GM21423 (cell line): Measurements from ENCODE around the gene ZMYND11.
A peak's percentile ranks its signal among the peaks of the same experiment; 100 is the strongest.
"Not testable (repeated sequence)": the region's sequence is repeated elsewhere in the genome, so short reads cannot be mapped to it uniquely, and the experiment has no call there.

Source experiments
- ATAC-seq: cut with Tn5 transposase; IDR thresholded peaks from one replicate; pipeline ENCODE4 v1.9.1; 2021; ENCODE audit warnings: mild to moderate bottlenecking, moderate library complexity; ENCODE audit not compliant: unreplicated experiment

The ZMYND11 gene

GRCh38 chr10:279232-279631 is 144.0 kb downstream of the ZMYND11 start:
- no peak for ATAC-seq

GRCh38 chr10:279655-280054 is 144.4 kb downstream of the ZMYND11 start:
- no peak for ATAC-seq

GRCh38 chr10:282294-283139 is 147.3 kb downstream of the ZMYND11 start:
- no peak for ATAC-seq

- ATAC-seq: no peak
These were observed 147.9 kb downstream of the ZMYND11 start for GRCh38 chr10:283140-283479.

GRCh38 chr10:283916-284356 is 148.7 kb downstream of the ZMYND11 start:
- peak; percentile 83 for ATAC-seq

- ATAC-seq: no peak
These were observed 150.0 kb downstream of the ZMYND11 start for GRCh38 chr10:285216-285615.

GRCh38 chr10:287026-287709 is 151.9 kb downstream of the ZMYND11 start:
- no peak for ATAC-seq

- ATAC-seq: no peak
These were observed 152.6 kb downstream of the ZMYND11 start for GRCh38 chr10:287814-288213.

- ATAC-seq: no peak
These were observed 153.3 kb downstream of the ZMYND11 start for GRCh38 chr10:288316-289200.

GRCh38 chr10:289581-289980 is 154.3 kb downstream of the ZMYND11 start:
- ATAC-seq: no peak

- no peak for ATAC-seq
These were observed 154.9 kb downstream of the ZMYND11 start for GRCh38 chr10:290026-290725.

- ATAC-seq: no peak
These were observed 158.4 kb downstream of the ZMYND11 start for GRCh38 chr10:293636-294035.

GRCh38 chr10:297567-297966 is 162.3 kb downstream of the ZMYND11 start:
- ATAC-seq: no peak

GRCh38 chr10:298033-298432 is 162.8 kb downstream of the ZMYND11 start:
- no peak for ATAC-seq

GRCh38 chr10:299512-299911 is 164.3 kb downstream of the ZMYND11 start:
- ATAC-seq: no peak

- ATAC-seq: no peak
These were observed 164.7 kb downstream of the ZMYND11 start for GRCh38 chr10:299969-300368.

- not testable (repeated sequence) for ATAC-seq
These were observed 165.3 kb downstream of the ZMYND11 start for GRCh38 chr10:300580-300979.

GRCh38 chr10:301536-301935 is 166.3 kb downstream of the ZMYND11 start:
- ATAC-seq: no peak
